Endothelial cell of umbilical vein (primary cell): ENCODE measurements around the gene REC8. TPM values are rescaled to one million over a fixed set of nuclear protein-coding genes. Genes with fewer than 3 reads are reported as not detected.
"Not testable (repeated sequence)": the region's sequence is repeated elsewhere in the genome, so short reads cannot be mapped to it uniquely, and the experiment has no call there.

ENCODE experiments used
- BruUV-seq: library from RNA; stranded (reverse); fragments of 400-500 nt; replicated peaks from 2 replicates; lab custom pipeline; 2021; lab: Mats Ljungman, UMichigan
- CTCF ChIA-PET: fragments of 300-600, 350-600 bp; sonication (Branson Sonifier 250); formaldehyde crosslinking; loops from one replicate; lab custom pipeline; 2021; ENCODE audit warnings: antibody characterized with exemption, inconsistent platforms; lab: Charles Lee
- POLR2A ChIA-PET: fragments of 300-600, 350-600 bp; sonication (Branson Sonifier 250); formaldehyde crosslinking; loops from one replicate; lab custom pipeline; 2021; ENCODE audit warnings: antibody characterized with exemption, inconsistent platforms; lab: Charles Lee
- DNase-seq: peaks from one replicate; pipeline ENCODE4 v3.0.0-alpha.2; 2011; ENCODE audit warnings: low read depth, low spot score
- FAIRE-seq: peaks from 2 replicates; lab custom pipeline; 2011; peaks lifted over from hg19 to GRCh38; lab: Jason Lieb, UNC
- H2AFZ ChIP-seq: 2 replicates; pipeline ENCODE4 v1.6.0; 2012; ENCODE audit warnings: low read depth, low read length, control low read depth, inconsistent platforms
- H3K27ac ChIP-seq: 2 replicates; pipeline ENCODE4 v1.5.1; 2011; ENCODE audit warnings: low read depth, mild to moderate bottlenecking, control low read depth, low read length, moderate library complexity; ENCODE audit not compliant: insufficient read depth
- H3K27me3 ChIP-seq, 2 experiments: 2 replicates each; pipeline versions ENCODE4 v1.6.0 to v1.6.1; 2011; ENCODE audit warnings: low read length in 2 of 2, mixed read lengths in 1 of 2; ENCODE audit not compliant: control insufficient read depth in 2 of 2, insufficient read depth in 2 of 2
- H3K36me3 ChIP-seq, 2 experiments: 2 replicates in 1 of 2; 3 replicates in 1 of 2; pipeline ENCODE4 v1.5.1; 2011; ENCODE audit warnings: low read length in 2 of 2, mild to moderate bottlenecking in 1 of 2, moderate library complexity in 1 of 2; ENCODE audit not compliant: control insufficient read depth in 2 of 2, insufficient read depth in 2 of 2; ENCODE audit errors: extremely low read depth in 1 of 2
- H3K4me1 ChIP-seq: 3 replicates; pipeline ENCODE4 v1.5.1; 2011; ENCODE audit warnings: mild to moderate bottlenecking, low read length; ENCODE audit not compliant: control insufficient read depth, insufficient read depth; ENCODE audit errors: extremely low read depth
- H3K4me2 ChIP-seq: 2 replicates; pipeline ENCODE4 v1.6.1; 2011; ENCODE audit warnings: low read length, control low read depth, mixed read lengths; ENCODE audit not compliant: insufficient read depth
- H3K4me3 ChIP-seq, 3 experiments: fragments of 200-600 bp in 1 of 3; sonication (generic), shearing (Covaris generic) in 1 of 3; replicated peaks in 1 of 3; 2 replicates each; pipeline ENCODE4 v1.5.1; 2011 to 2016; ENCODE audit warnings: control low read depth in 3 of 3, low read length in 3 of 3, mild to moderate bottlenecking in 2 of 3, inconsistent platforms in 1 of 3, low read depth in 1 of 3, moderate library complexity in 1 of 3; ENCODE audit not compliant: insufficient read depth in 1 of 3
- H3K79me2 ChIP-seq: 2 replicates; pipeline ENCODE4 v1.6.0; 2012; ENCODE audit warnings: low read length, inconsistent platforms; ENCODE audit not compliant: control insufficient read depth, insufficient read depth
- H3K9ac ChIP-seq: replicated peaks from 2 replicates; pipeline ENCODE3; 2011; ENCODE audit warnings: low read length, control low read depth; ENCODE audit not compliant: insufficient read depth; ENCODE audit errors: extremely low read depth
- H3K9me1 ChIP-seq: replicated peaks from 3 replicates; pipeline ENCODE4 v1.6.0; 2011; ENCODE audit warnings: mild to moderate bottlenecking, low read length; ENCODE audit not compliant: control insufficient read depth, insufficient read depth; ENCODE audit errors: extremely low read depth
- H3K9me3 ChIP-seq: replicated peaks from 2 replicates; pipeline ENCODE4 v1.5.1; 2012; ENCODE audit warnings: low read length, inconsistent platforms; ENCODE audit not compliant: control insufficient read depth, insufficient read depth
- H4K20me1 ChIP-seq: replicated peaks from 2 replicates; pipeline ENCODE3; 2011; ENCODE audit warnings: mild to moderate bottlenecking, low read length; ENCODE audit not compliant: control insufficient read depth, insufficient read depth; ENCODE audit errors: extremely low read depth
- EZH2 ChIP-seq: IDR thresholded peaks from 2 replicates; pipeline ENCODE4 v1.6.1; 2012; ENCODE audit warnings: borderline replicate concordance, low read depth, mild to moderate bottlenecking, moderate library complexity, low read length, inconsistent platforms; ENCODE audit not compliant: severe bottlenecking
- FOS ChIP-seq: IDR thresholded peaks from 2 replicates; pipeline ENCODE4 v1.6.1; 2011; ENCODE audit warnings: mild to moderate bottlenecking, low read length, moderate library complexity, borderline replicate concordance; ENCODE audit not compliant: insufficient read depth
- GATA2 ChIP-seq: IDR thresholded peaks from 2 replicates; pipeline ENCODE4 v1.7.0; 2011; ENCODE audit warnings: low read depth, mild to moderate bottlenecking, moderate library complexity, mixed read lengths, low read length; ENCODE audit not compliant: insufficient read length, insufficient read depth
- JUN ChIP-seq: IDR thresholded peaks from 2 replicates; pipeline ENCODE4 v1.6.1; 2011; ENCODE audit warnings: borderline replicate concordance, low read depth; ENCODE audit not compliant: insufficient read length, insufficient read depth
- MYC ChIP-seq: IDR thresholded peaks from one replicate; pipeline ENCODE4 v1.6.1; 2011; ENCODE audit warnings: mild to moderate bottlenecking, low read depth, low read length
- POLR2A ChIP-seq: IDR thresholded peaks from 2 replicates; pipeline ENCODE4 v1.6.1; 2012; ENCODE audit warnings: low read depth, mild to moderate bottlenecking, control low read depth, low read length
- POLR2AphosphoS5 ChIP-seq: IDR thresholded peaks from 2 replicates; pipeline ENCODE4 v1.6.1; 2012; ENCODE audit warnings: low read depth, mild to moderate bottlenecking, control low read depth, low read length, moderate library complexity; ENCODE audit not compliant: insufficient read depth
- dilution Hi-C: fragments of 300-500 bp; cut with MboI; formaldehyde crosslinking; loops from one replicate; pipeline ENCODE4 v1.15.0; 2019; ENCODE audit warnings: low sequenced_read_pairs; ENCODE audit not compliant: extremely low pct_ligation_motif_present
- intact Hi-C: fragments of 100-400 bp; cut with micrococcal nuclease; formaldehyde crosslinking; loops from one replicate; pipeline ENCODE4 v1.10.0; 2022
- polyA plus RNA-seq, 4 experiments: library from polyadenylated mRNA; depleted of rRNA in 3 of 4; stranded (reverse) in 3 of 4; unstranded in 1 of 4; fragments of >200 nt; gene quantifications; 2 replicates each; pipeline versions ENCODE4 v1.2.1 to v1.2.3, GENCODE V29; 2011 to 2012; ENCODE audit warnings: missing spikeins in 1 of 4
- total RNA-seq: library from RNA; stranded (reverse); gene quantifications from 2 replicates; pipeline ENCODE4 v1.2.3, GENCODE V29; 2021
- TF ChIP-seq, protein P1 (sequence below), 2 donors: IDR thresholded peaks; 1 replicate in 1 of 2; 2 replicates in 1 of 2; pipeline ENCODE4 v1.5.1; 2011; ENCODE audit warnings: low read length in 2 of 2, mild to moderate bottlenecking in 2 of 2, moderate library complexity in 2 of 2, control low read depth in 1 of 2, inconsistent platforms in 1 of 2, low read depth in 1 of 2; ENCODE audit not compliant: insufficient read depth in 1 of 2; ENCODE audit errors: extremely low read depth in 1 of 2
- TF ChIP-seq, protein P2 (sequence below): IDR thresholded peaks from 2 replicates; pipeline ENCODE4 v1.6.1; 2011; ENCODE audit not compliant: insufficient read depth, insufficient read length

REC8 gene
- total and polyA plus RNA-seq, 2 donors (not counting 3 experiments of a cell fraction or from before 2014, with no cell fraction given) = 12.5 to 33.6 TPM

- no peak for DNase-seq
- Histone ChIP-seq H3K27me3 (no peaks in the 10 kb centered on the region), H3K4me3 (no peak overlapping the region), H4K20me1 (no peaks in the 10 kb centered on the region), H3K27ac (no peak overlapping the region), H3K9ac (no peak overlapping the region), H3K79me2 (peaks cover 25% of the 10 kb centered on the region), H2AFZ (no peak overlapping the region), H3K36me3 (peaks cover 2 to 4% of the 10 kb centered on the region in 2 experiments), H3K4me1 (peaks cover 11% of the 10 kb centered on the region), H3K9me3 (no peaks in the 10 kb centered on the region), H3K9me1 (no peaks in the 10 kb centered on the region), H3K4me2 (no peak overlapping the region)
- FAIRE-seq = no peak
- POLR2A ChIA-PET = interaction anchor here (0.8 to 3.4 kb wide), 4 partner anchors 9 to 92 kb away, joined by 3 to 21 read pairs (median 6); partner anchors contain the start of genes CIDEB and TINF2
- CTCF ChIA-PET = interaction anchor here (0.8 to 4.9 kb wide), 24 partner anchors 8 to 158 kb away, joined by 3 to 71 read pairs (median 6); partner anchors contain the start of genes CIDEB, EMC9, GMPR2 and IPO4
- TF ChIP-seq MYC (no peak), POLR2A (no peak), GATA2 (no peak), JUN (no peak), EZH2 (no peak), FOS (no peak), POLR2AphosphoS5 (no peak)
- TF ChIP-seq, protein P1, sequence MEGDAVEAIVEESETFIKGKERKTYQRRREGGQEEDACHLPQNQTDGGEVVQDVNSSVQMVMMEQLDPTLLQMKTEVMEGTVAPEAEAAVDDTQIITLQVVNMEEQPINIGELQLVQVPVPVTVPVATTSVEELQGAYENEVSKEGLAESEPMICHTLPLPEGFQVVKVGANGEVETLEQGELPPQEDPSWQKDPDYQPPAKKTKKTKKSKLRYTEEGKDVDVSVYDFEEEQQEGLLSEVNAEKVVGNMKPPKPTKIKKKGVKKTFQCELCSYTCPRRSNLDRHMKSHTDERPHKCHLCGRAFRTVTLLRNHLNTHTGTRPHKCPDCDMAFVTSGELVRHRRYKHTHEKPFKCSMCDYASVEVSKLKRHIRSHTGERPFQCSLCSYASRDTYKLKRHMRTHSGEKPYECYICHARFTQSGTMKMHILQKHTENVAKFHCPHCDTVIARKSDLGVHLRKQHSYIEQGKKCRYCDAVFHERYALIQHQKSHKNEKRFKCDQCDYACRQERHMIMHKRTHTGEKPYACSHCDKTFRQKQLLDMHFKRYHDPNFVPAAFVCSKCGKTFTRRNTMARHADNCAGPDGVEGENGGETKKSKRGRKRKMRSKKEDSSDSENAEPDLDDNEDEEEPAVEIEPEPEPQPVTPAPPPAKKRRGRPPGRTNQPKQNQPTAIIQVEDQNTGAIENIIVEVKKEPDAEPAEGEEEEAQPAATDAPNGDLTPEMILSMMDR (IDR thresholded peaks at IDR 0.05; ENCODE audit: extremely low read depth in 1 of 2, insufficient read depth in 1 of 2, low read depth in 1 of 2, low read length in 2 of 2) = no peak
- TF ChIP-seq, protein P2, sequence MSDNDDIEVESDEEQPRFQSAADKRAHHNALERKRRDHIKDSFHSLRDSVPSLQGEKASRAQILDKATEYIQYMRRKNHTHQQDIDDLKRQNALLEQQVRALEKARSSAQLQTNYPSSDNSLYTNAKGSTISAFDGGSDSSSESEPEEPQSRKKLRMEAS = no peak
- no TSS peak for BruUV-seq
- dilution Hi-C loops = no loop called here
- intact Hi-C loops = loop anchor here (1.0 to 5.0 kb wide), 5 partner anchors 26 to 215 kb away; partner anchors contain the start of genes RABGGTA and TINF2
These were observed 44.4 kb downstream of the REC8 start for GRCh38 chr14:24216345-24216699.

DNA sequence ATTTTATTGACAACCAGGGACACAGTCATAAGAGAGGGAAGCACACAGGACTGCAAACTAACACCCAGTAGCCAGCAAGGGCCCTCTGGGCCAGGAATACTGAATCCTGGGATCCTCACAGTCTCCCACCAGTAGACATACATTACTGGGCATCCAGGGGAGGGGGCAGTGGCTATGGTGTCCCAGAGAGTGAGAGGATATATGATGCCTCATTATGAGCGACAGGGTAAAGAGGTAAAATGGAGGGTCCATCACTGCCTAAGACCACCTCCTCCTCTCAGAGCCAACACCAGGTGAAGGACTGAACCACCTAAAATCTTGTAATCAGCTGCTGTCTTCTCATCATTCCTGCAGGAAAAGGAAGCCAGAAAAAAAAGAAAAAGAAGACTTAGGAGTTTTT is 45.0 kb downstream of the REC8 start:
- peak; percentile 64 for FAIRE-seq
- Histone ChIP-seq H3K4me1 (peaks cover 11% of the 10 kb centered on the region), H3K79me2 (peaks cover 30% of the 10 kb centered on the region)
- H3K4me3 ChIP-seq, H3K9me1 ChIP-seq, POLR2A ChIA-PET, H3K9ac ChIP-seq, H3K27ac ChIP-seq, H3K36me3 ChIP-seq, H4K20me1 ChIP-seq, BruUV-seq, DNase-seq, dilution Hi-C loops, H3K27me3 ChIP-seq, H2AFZ ChIP-seq, H3K4me2 ChIP-seq, H3K9me3 ChIP-seq: not testable (repeated sequence)
- CTCF ChIA-PET = interaction anchor here (1.8 kb wide), 1 partner anchor 54 kb away, joined by 12 read pairs; the partner anchor contains the start of gene RABGGTA
- intact Hi-C loops = loop anchor here (1.0 to 5.0 kb wide), 5 partner anchors 25 to 214 kb away; partner anchors contain the start of genes RABGGTA and TINF2
